NB4 (cell line): Measurements from ENCODE around the gene TCTN1.

Source experiments
- CTCF ChIP-seq: IDR thresholded peaks from one replicate; pipeline ENCODE4 v1.5.1; 2012; ENCODE audit warnings: low read depth, low read length
- POLR2A ChIP-seq: IDR thresholded peaks from 2 replicates; pipeline ENCODE4 v1.6.1; 2011; ENCODE audit warnings: mild to moderate bottlenecking; ENCODE audit not compliant: insufficient read length; ENCODE audit errors: extremely low read depth

- TF ChIP-seq POLR2A (no peak), CTCF (no peak)
Observed at GRCh38 chr12:110566993-110567392, 46.9 kb upstream of the TCTN1 start.
